ENCODE measurements around the gene BRSK2.

Gene BRSK2

GRCh38 chr11:1439341-1439740 is 49.6 kb downstream of the BRSK2 start:
- no peak for TF ChIP-seq CTCF (conservative IDR thresholded peaks at IDR 0.05)
- peak overlapping the region; percentile 45; the same call in 1 of the 2 replicates for H3K27ac ChIP-seq

GRCh38 chr11:1440066-1440465 is 50.3 kb downstream of the BRSK2 start:
- no peak overlapping the region for H3K27ac ChIP-seq
- no peak for TF ChIP-seq CTCF (conservative IDR thresholded peaks at IDR 0.05)

GRCh38 chr11:1440496-1440895 is 50.8 kb downstream of the BRSK2 start:
- TF ChIP-seq CTCF (conservative IDR thresholded peaks at IDR 0.05): no peak
- no peak overlapping the region for H3K27ac ChIP-seq

- TF ChIP-seq CTCF (conservative IDR thresholded peaks at IDR 0.05): no peak
- no peak overlapping the region for H3K27ac ChIP-seq
Observed at GRCh38 chr11:1442163-1442562, 52.4 kb downstream of the BRSK2 start.

GRCh38 chr11:1442807-1443366 is 53.2 kb downstream of the BRSK2 start:
- no peak overlapping the region for H3K27ac ChIP-seq
- no peak for TF ChIP-seq CTCF (conservative IDR thresholded peaks at IDR 0.05)

GRCh38 chr11:1443737-1444136 is 54.0 kb downstream of the BRSK2 start:
- no peak for TF ChIP-seq CTCF (conservative IDR thresholded peaks at IDR 0.05)
- H3K27ac ChIP-seq: no peak overlapping the region

- no peak overlapping the region for H3K27ac ChIP-seq
- no peak for TF ChIP-seq CTCF (conservative IDR thresholded peaks at IDR 0.05)
Observed at GRCh38 chr11:1444321-1444720, 54.6 kb downstream of the BRSK2 start.

Data from VCaP (cell line).